ENCODE data around the gene POLR1G. TPM values are rescaled to one million over a fixed set of nuclear protein-coding genes. Genes with fewer than 3 reads are reported as not detected.

POLR1G gene
- total RNA-seq, 4 donors from 2014 or later, result 1.3 to 9.1 (median 4.2) TPM

- Histone ChIP-seq H3K27me3 (no peaks in the 10 kb centered on the region), H3K36me3 (no peaks in the 10 kb centered on the region), H3K4me3 (replicated peaks in 1 of 3) (peak overlapping the region in 1 of 3 donors; percentile 60), H3K27ac (peak overlapping the region; percentile 23 to 84 (median 83)), H3K4me1 (peaks cover 18 to 25% of the 10 kb centered on the region in 2 donors), H3K9me3 (no peaks in the 10 kb centered on the region)
- intact Hi-C loops (cut with DNase I), result no loop called here
- no peak for DNase-seq
- 40 to 46% methylated on average over 5 of the region's 5 CpGs for WGBS, 2 donors
- TF ChIP-seq POLR2A (IDR thresholded peaks at IDR 0.05), result no peak
- TF ChIP-seq CTCF (IDR thresholded peaks at IDR 0.05), result no peak
These were observed 43.5 kb downstream of the POLR1G start for GRCh38 chr19:45450012-45450333.

GRCh38 chr19:45451131-45451849 is 44.8 kb downstream of the POLR1G start:
- Histone ChIP-seq H3K4me1 (peaks cover 29 to 38% of the 10 kb centered on the region in 2 donors), H3K9me3 (no peaks in the 10 kb centered on the region)
- 5 to 6% methylated on average over 24 to 28 of the region's 28 CpGs for WGBS, 2 donors

GRCh38 chr19:45451850-45452387 is 45.5 kb downstream of the POLR1G start:
- no peaks in the 10 kb centered on the region for H3K36me3 ChIP-seq
- H3K27me3 ChIP-seq, result no peaks in the 10 kb centered on the region
- H3K27ac ChIP-seq, result no peak overlapping the region
- WGBS, 2 donors, result 79 to 82% methylated on average over 12 of the region's 12 CpGs
- no peaks in the 10 kb centered on the region for H3K9me3 ChIP-seq
- intact Hi-C loops (cut with DNase I), result no loop called here
- H3K4me3 ChIP-seq (replicated peaks in 1 of 3), result no peak overlapping the region
- DNase-seq, result no peak
- TF ChIP-seq POLR2A (IDR thresholded peaks at IDR 0.05), result no peak
- TF ChIP-seq CTCF (IDR thresholded peaks at IDR 0.05), result no peak
- peaks cover 29 to 39% of the 10 kb centered on the region in 2 donors for H3K4me1 ChIP-seq

More at GRCh38 chr19:45451131-45451849, 44.8 kb downstream of the POLR1G start:
- no peaks in the 10 kb centered on the region for H3K27me3 ChIP-seq
- peak; percentile 54 to 61 for DNase-seq
- H3K27ac ChIP-seq, result peak overlapping the region; percentile 76 to 93 (median 83)
- intact Hi-C loops (cut with DNase I), result no loop called here
- peak overlapping the region in 2 of 3 donors; percentile 60 to 80 for H3K4me3 ChIP-seq (replicated peaks in 1 of 3)
- no peaks in the 10 kb centered on the region for H3K36me3 ChIP-seq
- TF ChIP-seq POLR2A (IDR thresholded peaks at IDR 0.05) (peak in 1 of 2 donors; percentile 27), CTCF (IDR thresholded peaks at IDR 0.05) (no peak)

DNA sequence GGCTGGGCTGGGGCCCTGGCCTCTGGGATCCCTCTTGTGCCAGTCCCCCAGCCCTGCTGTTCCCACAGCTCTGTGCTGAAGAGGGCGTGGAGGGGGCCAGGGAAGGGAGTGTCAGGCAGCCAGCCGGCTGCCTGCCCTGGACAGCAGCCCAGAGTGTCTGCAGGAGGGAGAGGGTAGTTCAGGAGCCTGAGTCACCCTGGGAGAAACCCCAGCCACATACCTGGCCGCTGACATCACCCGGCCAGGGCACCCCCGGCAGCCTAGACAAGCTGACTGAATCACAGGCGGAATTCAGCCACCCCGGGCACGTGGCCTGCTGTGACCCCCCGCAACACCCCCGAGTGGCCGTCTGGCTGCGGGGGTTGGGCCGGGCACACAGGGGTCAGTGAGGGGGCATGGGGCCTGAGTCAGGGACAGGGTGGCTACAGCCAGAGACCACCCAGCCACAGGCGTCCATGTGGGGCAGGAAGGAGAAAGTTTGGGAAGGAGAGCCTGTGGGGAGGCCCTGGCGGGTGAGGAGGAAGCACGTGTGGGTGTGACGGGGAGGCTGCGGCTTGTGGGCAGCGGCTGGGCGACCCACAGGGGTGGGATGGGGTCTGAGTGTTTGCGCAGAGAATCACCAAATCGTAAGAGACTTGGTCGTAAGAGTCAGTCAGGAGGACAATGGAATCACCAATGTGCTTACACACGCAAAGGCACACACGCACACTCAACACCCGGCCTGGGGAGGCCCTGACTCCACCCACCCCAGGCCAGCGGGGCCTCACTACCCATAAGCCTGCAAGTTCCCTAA is 49.5 kb downstream of the POLR1G start:
- peak; percentile 98 for DNase-seq
- no peaks in the 10 kb centered on the region for H3K36me3 ChIP-seq
- no peak for TF ChIP-seq CTCF (IDR thresholded peaks at IDR 0.05)
- peak in 1 of 2 donors; percentile 20 for TF ChIP-seq POLR2A (IDR thresholded peaks at IDR 0.05)
- whole genome bisulfite sequencing, 2 donors, result 22 to 32% methylated on average over 17 to 19 of the region's 27 CpGs
- peaks cover 19 to 27% of the 10 kb centered on the region in 2 donors for H3K4me1 ChIP-seq
- peak overlapping the region; percentile 70 to 88 (median 72) for H3K27ac ChIP-seq
- intact Hi-C loops (cut with DNase I), result no loop called here
- no peaks in the 10 kb centered on the region for H3K27me3 ChIP-seq
- no peak overlapping the region for H3K4me3 ChIP-seq (replicated peaks in 1 of 3)
- no peaks in the 10 kb centered on the region for H3K9me3 ChIP-seq

- H3K4me3 ChIP-seq (replicated peaks in 1 of 3), result no peak overlapping the region
- peak overlapping the region in 2 of 3 donors; percentile 72 to 88 for H3K27ac ChIP-seq
- no peak for DNase-seq
- H3K9me3 ChIP-seq, result no peaks in the 10 kb centered on the region
- intact Hi-C loops (cut with DNase I), result no loop called here
- no peaks in the 10 kb centered on the region for H3K36me3 ChIP-seq
- no peaks in the 10 kb centered on the region for H3K27me3 ChIP-seq
- TF ChIP-seq POLR2A (IDR thresholded peaks at IDR 0.05) (no peak), CTCF (IDR thresholded peaks at IDR 0.05) (no peak)
- 71 to 86% methylated on average over 2 of the region's 2 CpGs for WGBS, 2 donors
- peaks cover 14 to 22% of the 10 kb centered on the region in 2 donors for H3K4me1 ChIP-seq
These were observed 50.0 kb downstream of the POLR1G start for GRCh38 chr19:45456500-45456815.

Data from thyroid gland (tissue), 4 donors.